ENCODE data around the gene CAGE1.
"Not testable (repeated sequence)": the region's sequence is repeated elsewhere in the genome, so short reads cannot be mapped to it uniquely, and the experiment has no call there.

CAGE1 gene

DNA sequence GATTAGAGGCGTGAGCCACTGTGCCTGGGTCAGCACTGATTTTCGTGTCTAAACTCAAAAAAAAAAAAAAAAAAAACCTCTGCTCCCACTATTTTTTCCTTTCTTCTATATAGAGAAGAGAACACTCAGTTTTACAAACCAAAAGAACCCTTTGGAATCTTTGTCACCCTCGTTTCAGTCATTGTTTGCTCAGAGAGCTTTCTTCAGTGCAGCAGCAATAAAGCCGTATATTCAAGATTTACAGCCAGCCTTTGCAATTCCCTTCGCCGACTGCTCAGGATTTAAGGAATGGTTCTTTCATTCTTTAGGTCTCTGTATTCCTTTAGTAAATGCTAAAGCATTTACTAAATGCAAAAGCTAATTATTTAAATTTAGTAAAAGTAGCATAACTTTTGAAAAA, 20.2 kb upstream of the CAGE1 start:
- no peak for DNase-seq (ENCODE audit: low read depth)

DNA sequence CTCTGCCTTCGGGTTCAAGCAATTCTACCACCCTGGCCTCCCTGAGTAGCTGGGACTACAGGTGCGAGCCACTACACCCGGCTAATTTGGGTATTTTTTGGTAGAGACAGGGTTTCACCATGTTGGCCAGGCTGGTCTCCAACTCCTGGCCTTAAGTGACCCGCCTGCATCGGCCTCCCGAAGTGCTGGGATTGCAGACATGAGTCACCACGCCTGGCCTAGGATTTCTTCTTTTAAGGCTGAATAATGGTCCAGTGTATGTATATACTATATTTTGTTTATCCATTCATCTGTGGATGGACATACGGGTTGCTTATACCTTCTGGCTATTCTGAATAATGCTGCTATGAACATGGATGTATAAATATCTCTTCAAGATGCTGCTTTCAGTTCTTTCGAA, 17.2 kb upstream of the CAGE1 start:
- DNase-seq (ENCODE audit: low read depth), result no peak

DNA sequence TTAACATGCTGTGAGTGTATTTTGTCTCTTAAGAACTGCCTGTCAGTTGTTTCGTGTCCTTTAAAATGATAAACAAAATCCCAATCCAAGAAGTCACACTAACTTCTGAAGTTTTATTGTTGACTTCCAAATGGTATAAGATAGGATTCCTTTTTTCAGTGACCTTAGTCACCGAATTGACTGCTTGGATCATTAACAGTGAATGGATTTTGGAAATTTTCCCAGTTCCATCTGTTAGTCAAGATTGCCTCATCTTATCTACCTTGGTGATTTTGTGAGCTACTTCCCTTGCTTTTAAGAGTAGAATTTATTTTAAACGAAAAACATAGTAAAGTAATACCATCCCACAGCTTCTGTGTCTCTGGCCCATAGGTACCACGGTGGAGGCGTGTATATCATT, 15.0 kb upstream of the CAGE1 start:
- DNase-seq (ENCODE audit: low read depth), result no peak

DNA sequence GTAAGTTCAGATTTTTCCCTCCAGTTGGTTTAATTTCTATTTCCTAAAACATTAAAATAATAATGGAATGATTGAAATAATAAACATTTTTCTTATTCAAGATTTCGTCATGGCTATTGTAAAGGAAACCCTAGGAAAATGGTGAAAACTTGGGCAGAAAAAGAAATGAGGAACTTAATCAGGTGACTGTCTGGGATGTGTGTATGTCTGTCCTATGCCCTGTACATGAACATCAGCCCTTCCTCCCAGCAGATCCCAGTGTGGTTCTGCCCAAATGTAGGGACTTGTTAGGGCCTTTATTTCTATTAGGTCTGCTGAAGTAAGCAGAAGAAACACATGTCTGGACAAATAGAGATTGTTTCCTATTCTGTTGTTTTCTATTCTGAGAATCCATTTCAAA, 13.2 kb upstream of the CAGE1 start:
- no peak for DNase-seq (ENCODE audit: low read depth)

DNA sequence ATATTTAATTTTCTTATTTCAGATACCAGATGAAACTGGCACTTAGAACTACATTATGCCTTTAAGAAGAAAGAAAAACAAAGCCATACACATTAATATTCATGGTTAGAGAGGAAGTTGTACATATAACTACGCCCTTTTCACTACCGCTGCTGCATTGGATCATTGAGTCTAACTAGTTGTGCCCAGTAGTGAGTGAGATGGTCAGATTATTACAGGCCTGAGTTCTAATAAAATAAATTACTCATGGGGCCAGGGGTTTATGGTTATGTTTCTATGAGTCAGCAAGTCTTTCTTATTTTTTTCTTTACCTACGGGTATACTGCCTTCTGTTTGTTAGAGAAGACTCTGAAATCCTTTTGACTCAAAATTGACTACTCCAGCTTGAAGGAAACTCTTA, 11.5 kb upstream of the CAGE1 start:
- no peak for DNase-seq (ENCODE audit: low read depth)

DNA sequence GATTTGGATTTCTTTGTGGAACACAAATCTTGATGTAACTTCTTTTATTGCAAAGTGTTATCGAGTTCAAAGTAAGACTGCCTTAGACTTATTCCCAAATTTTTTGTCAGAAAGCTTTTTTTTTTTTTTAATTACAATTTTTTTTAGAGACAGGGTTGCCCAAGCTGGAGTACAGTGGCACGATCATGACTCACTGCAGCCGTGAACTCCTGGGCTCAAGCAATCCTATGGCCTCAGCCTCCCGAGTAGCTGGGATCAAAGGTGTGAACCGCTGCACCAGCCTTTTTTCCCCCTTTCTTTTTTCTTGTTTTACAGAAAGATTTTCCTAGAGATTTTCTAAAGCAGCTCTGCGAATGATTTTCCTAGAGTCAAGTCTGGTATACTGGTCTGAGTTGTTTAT, 2.9 kb upstream of the CAGE1 start:
- no peak for DNase-seq (ENCODE audit: low read depth)

DNA sequence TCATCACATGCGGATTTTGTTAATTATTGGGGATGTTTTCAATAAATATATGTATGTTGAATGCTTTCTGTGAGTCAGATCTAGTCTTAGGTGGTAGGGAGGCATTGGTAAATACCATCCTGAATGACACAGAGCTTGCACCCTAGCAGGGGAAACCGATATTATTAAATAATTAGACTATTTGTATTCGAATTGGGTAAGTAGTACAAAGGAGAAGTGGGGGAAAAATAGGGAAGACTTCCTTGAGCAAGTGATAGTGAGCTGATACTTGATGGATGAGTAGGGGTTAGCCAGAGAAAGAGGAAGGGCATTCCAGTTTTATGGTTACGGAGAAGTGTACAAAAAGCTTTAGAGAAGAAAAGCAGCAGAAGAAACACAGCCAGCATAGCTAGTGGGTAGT, 1.6 kb upstream of the CAGE1 start:
- no peak for DNase-seq (ENCODE audit: low read depth)

DNA sequence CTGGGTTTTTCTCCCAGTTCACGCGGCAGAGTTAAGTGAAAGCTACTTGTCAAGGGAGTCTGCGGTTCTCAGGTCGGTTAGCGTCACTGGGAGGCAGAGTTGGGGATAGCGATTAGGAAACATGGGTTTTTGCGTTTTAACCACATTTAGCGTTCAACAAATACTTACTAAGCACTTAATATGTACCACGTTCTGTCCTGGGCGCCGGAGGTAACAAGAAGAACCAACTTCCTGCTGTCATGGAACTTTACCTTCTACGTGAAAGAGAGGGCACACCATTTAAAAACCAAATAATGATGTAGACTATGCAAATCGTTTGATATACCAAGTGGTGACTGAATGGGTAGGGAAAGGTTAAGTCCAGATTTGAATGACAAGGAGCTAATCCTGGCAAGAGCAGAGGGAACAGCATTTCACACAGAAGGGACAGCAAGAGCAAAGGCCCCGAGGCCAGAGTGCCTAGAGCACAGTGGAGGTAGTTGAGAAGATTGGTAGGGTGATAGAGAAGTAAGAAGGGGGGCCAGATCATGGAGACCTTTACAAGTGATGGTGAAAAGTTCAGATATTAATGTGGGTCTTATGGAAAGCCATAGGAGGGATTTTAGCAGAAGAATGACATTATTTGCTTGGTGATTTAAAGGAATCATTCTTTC, 810 bp upstream of the CAGE1 start:
- no peak for DNase-seq (ENCODE audit: low read depth)

DNA sequence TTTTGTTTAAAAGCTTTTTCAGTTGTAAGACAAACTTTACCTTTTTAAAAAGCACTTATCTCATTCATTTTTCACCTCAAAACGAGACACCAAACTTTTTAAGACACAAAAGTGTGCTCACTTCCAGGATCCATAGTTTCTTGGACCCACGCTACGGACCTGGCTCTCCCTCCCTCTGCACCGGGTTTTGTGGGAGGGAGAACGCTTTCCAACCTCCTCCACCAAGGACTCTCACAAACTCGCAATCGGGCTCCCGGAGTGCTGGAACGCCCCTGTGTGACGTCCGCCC, 436 bp downstream of the CAGE1 start:
- DNase-seq (ENCODE audit: low read depth), result no peak

DNA sequence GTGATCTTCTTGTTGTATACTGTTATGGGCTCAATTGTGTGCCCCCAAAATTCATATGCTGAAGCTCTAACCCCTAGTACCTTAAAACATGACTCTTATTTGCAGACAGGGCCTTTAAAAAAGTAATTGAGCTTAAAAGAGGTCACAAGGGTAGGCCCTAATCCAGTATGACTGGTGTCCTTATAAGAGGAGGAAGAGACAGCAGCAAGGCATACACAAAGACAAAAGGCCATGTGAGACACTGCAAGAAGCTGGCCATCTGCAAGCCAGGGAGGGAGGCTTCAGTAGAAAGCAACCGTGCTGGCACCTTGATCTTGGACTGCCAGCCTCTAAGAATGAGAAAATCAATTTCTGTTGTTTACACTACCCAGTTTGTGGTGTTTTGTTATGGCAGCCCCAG, 8.4 kb downstream of the CAGE1 start:
- DNase-seq (ENCODE audit: low read depth), result no peak

DNA sequence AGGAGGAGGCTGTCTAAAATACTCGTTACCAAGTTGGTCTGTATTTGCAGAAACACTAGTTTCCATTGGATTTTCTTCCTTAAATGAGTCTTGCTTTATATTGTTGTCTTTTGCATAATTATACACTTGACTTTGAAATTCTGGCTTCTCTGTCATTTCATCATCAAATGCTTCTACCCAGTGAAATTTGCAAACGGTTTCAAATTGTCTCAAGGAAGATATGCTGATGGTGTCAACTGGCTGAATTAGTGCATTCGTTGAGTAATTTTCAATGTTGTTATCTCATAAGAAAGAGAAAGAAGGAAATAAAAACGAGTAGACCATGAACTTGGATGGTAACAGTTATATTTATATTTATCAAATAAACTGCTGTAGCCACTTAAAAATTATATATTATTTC, 10.8 kb downstream of the CAGE1 start:
- DNase-seq (ENCODE audit: low read depth), result no peak

DNA sequence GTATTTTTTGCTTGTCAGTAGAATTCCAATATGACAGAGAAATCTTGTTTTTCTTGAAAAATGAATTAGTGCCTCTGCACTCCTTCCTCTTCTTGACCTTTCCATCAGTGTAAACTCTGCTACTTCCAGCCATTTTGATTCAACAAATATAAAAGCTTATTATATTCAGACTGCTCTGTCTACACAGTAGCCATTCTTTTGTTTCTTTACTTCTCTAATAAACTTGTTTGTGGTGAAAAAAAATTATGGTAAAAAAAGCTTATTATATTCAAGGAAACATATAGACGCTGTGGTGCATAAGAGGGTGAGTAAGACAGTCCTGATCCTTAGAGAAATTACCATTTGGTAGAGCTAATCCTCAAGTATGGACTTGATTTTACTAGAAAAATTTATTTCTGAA, 11.6 kb downstream of the CAGE1 start:
- DNase-seq (ENCODE audit: low read depth), result no peak

DNA sequence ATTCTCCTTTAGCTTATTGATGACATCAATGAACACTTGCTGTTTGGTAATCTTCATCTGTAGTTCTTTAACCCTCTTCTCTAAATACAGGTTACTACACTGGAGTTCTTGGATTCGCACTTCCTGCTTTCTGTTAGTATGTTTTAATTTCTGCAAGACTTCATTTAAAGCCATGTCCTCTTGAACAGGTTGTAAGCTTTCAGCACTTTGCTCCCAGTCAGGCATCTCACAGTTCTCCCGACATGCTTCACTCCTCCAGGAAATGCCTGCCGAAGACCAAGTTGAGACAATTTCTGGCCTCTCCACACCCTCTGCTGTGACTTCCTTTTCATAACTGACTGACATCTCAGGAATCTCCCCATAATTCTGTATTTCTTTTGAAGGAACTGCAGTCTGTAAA, 15.8 kb downstream of the CAGE1 start:
- no peak for DNase-seq (ENCODE audit: low read depth)

DNA sequence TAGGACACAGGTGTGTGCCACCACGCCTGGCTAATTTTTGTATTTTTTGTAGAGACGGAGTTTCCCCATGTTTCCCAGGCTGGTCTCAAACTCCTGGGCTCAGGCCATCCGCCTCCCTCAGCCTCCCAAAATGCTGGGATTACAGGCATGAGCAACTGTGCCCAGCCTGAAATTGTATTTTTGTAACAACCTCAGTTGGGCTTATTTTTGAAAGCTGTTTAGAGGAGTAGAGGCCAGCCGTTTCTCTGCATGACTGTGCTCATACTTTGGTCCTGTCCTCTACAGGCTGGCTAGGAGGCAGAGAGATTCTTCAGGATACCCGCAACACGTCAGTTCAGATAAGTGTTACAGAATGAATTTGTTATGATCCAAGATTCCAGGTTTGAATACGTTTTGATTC, 22.1 kb downstream of the CAGE1 start:
- DNase-seq (ENCODE audit: low read depth), result no peak

DNA sequence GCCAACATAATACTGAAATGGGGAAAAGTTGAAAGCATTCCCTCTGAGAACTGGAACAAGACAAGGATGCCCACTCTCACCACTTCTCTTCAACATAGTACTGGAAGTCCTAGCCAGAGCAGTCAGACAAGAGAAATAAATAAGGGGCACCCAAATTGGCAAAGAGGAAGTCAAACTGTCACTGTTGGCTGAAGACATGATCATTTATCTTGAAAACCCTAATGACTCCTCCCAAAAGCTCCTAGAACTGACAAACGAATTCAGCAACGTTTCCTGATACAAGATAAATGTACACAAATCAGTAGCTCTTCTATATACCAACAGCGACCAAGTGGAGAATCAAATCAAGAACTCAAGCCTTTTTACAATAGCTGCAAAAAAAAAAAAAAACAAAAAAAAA, 37.6 kb downstream of the CAGE1 start:
- not testable (repeated sequence) for DNase-seq (ENCODE audit: low read depth)

DNA sequence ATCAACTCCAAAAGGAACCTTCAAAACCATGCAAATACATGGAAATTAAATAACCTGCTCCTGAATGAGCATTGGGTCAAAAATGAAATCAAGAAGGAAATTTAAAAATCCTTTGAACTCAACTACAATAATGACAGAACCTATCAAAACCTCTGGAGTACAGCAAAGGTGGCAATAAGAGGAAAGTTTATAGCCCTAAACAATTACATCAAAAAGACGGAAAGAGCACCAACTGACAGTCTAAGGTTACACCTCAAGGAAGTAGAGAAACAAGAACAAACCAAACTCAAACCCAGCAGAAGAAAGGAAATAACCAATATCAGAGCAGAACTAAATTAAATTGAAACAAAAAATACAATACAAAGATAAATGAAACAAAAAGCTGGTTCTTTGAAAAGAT, 39.0 kb downstream of the CAGE1 start:
- DNase-seq (ENCODE audit: low read depth), result not testable (repeated sequence)

DNA sequence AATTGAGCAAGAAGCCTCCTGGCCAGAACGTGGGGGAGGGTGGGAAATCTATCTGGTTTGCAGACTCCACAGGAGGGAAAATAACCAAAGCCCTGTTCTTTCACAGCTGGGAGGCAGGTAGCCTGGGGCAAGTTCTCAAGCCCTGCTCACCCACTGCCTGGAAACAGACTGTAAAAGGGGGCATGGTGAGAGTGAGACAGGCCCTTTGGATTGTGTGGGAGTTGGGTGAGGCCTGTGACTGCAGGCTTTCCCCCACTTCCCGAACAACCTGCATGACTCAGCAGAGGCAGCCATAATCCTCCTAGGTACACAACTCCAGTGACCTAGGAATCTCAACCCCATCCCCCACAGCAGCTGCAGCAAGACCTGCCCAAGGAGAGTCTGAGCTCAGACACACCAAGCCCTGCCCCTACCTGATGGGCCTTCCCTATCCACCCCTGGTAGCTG, 42.0 kb downstream of the CAGE1 start:
- not testable (repeated sequence) for DNase-seq (ENCODE audit: low read depth)

DNA sequence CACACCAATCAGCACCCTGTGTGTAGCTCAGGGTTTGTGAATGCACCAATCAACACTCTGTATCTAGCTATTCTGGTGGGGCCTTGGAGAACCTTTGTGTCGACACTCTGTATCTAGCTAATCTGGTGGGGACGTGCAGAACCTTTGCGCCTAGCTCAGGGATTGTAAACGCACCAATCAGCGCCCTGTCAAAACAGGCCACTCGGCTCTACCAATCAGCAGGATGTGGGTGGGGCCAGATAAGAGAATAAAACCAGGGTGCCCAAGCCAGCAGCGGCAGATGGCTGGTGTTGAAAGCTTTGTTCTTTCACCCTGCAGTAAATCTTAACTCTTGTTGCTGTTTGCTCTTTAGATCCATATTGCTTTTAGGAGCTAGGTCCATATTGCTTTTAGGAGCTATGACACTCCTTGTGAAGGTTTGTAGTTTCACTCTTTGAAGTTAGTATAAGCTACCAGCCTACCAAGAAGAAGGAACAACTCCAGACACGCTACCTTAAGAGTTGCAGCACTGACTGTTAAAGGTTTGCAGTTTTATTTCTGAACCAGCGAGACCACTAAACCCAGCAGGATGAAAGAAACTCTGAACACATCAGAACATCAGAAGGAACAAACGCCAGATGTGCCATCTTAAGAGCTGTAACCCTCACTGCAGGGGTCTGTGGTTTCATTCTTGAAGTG, 44.6 kb downstream of the CAGE1 start:
- not testable (repeated sequence) for DNase-seq (ENCODE audit: low read depth)

DNA sequence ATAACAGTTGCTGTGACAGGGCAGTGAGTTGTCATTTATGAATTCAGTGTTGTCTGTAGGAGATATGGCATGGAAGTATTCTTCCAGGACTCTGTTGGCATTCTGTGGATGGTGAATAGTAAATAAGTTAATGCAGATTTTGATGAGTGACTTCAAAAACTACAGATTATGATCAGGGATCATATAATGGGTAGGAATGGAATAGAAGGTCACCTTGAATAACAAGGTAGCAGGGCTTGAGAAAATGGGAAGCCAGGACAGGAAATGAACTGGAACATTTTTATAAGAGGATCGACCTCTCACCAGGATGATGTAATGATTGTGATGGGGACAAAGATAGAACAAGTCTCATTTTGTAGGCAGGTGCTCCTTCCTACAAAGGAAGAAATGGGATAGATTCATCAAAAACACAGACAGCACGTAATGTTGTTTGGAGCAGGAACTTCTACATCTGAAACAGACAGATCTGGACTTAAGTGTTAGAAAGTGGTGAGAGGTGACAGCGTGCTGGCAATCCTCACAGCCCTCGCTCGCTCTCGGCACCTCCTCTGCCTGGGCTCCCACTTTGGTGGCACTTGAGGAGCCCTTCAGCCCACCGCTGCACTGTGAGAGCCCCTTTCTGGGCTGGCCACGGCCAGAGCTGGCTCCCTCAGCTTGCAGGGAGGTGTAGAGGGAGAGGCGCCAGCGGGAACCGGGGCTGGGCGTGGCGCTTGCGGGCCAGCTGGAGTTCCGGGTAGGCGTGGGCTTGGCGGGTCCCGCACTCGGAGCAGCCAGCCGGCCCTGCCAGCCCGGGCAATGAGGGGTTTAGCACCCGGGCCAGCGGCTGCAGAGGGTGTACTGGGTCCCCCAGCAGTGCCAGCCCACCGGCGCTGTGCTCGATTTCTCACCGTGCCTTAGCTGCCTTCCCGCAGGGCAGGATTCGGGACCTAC, 45.7 kb downstream of the CAGE1 start:
- no peak for DNase-seq (ENCODE audit: low read depth)

DNA sequence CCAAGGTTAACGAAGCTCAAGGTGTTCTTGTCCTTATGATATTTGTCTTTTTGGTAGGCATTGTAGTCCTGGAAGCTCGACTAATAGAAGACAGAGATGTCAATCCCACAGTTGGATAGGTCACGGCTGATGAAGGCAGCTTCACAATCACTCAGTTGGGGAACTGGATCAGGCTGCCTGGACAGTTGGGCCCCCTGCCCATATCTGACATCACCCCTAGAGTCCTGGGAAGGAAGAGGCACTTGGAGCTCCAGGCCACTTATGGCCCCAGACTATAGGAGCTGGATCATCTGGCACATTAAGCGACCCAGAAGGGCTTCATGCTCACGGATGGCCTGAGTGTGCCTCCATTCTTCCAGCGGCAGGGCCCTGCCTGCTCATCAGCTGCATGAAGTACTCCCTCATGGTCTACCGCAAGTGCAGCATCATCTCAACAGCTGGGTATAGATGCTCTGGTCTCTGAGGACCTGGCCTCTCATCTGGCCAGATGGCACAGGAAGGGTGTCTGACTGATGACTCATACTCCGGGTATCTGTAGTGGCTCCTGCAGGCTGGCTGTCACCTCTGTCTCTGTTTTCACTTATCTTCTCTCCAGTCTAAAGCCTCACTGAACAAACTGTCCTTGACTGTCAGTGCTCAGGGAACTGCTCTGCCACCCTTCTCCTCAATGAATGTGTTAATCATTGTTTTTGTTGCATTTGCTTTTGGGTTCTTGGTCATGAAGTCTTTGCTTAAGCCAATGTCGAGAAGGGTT, 47.4 kb downstream of the CAGE1 start:
- DNase-seq (ENCODE audit: low read depth), result no peak

DNA sequence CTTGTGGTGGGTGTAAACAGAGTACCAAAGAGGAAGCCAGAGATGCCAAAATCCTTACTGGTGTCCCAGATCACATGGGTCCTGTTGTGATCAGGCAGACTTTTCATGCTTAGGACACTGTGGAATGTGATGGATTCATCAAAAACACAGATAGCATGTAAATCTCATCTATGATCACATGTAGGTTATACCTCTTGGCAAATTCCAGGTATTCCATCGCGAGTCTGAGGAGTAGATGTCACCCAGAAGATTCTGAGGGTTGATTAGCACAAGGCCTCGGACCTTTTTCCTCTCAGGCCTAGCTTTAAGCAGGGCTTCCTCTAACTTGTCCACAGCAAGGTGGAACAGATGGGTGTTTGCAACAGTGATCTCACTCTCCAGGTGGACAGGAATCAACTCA, 48.3 kb downstream of the CAGE1 start:
- no peak for DNase-seq (ENCODE audit: low read depth)

DNA sequence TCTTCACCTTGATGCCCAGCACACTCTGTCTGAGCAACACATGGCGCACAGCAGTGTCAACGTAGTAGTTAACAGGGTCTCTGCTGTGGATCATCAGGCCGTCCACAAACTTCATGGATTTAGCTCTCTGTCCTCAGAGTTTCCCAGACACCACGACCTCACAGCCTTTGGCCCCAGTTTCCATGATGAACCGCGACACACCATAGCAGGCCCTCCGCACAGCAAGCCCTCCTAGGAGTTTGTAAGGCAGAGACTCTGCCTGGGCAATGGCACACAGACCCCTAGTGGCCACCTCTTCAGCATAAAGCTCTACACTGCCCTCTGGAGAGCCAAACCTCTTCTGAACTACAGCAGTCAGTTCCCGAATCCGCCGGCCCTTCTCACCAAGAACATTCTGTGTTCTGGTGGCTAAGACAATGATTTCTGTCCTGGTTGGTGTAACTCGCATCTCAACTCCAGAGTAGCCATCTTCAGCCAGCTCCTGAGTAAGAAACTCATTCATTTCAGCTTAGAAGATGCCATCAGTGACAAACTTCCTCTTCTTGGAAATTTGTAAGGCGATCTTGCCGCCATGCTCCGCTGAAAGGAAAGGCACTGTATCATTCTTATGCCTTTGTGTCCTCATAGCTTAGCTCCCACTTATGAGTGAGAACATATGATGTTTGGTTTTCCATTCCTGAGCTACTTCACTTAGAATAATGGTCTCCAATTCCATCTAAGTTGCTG, 50.4 kb downstream of the CAGE1 start:
- not testable (repeated sequence) for DNase-seq (ENCODE audit: low read depth)

Measured in stimulated activated CD8-positive, alpha-beta memory T cell treated with anti-CD3 and anti-CD28 coated beads, Interleukin-15, amount 100 ng/mL, for 24 hours (primary cell).